ENCODE measurements around the gene DLEC1.

Gene DLEC1

DNA sequence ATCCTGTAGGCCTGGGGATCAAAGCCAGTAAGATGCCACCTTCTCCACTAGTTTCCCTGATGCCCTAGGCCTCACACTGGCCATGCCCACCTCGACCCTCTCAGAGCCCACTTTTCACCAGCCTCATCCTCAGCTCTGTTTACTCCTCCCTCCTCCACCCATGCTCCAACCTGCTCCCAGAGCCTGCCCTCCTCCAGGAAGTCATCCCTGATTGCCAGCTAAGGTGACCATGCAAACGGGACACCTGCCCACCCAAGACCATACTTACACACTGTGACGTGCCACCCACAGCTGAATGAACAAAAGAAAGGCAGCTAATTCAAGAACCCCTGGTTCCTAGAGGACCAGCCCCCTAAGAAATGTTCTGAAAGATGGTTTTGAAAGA is 18.7 kb upstream of the DLEC1 start:
- H3K27ac ChIP-seq (ENCODE audit: poor library complexity, severe bottlenecking), result no peak overlapping the region
- ATAC-seq (ENCODE audit: low read depth), result no peak
- peaks cover 6% of the 10 kb centered on the region; the same call in 1 of the 2 replicates for H3K36me3 ChIP-seq (ENCODE audit: low read depth)
- DNase-seq (ENCODE audit: low spot score), result no peak
- no peak for TF ChIP-seq CTCF (IDR thresholded peaks at IDR 0.05; ENCODE audit: poor library complexity, severe bottlenecking)
- H3K4me3 ChIP-seq (ENCODE audit: severe bottlenecking), result no peak overlapping the region
- H3K9me3 ChIP-seq (ENCODE audit: severe bottlenecking), result no peaks in the 10 kb centered on the region
- H3K27me3 ChIP-seq (ENCODE audit: insufficient read depth, poor library complexity, severe bottlenecking), result no peaks in the 10 kb centered on the region
- H3K4me1 ChIP-seq (ENCODE audit: insufficient read depth, poor library complexity, severe bottlenecking), result no peaks in the 10 kb centered on the region

GRCh38 chr3:38021196-38021595 is 17.8 kb upstream of the DLEC1 start:
- Histone ChIP-seq H3K9me3 (ENCODE audit: severe bottlenecking) (no peaks in the 10 kb centered on the region), H3K27ac (ENCODE audit: poor library complexity, severe bottlenecking) (no peak overlapping the region), H3K27me3 (ENCODE audit: insufficient read depth, poor library complexity, severe bottlenecking) (no peaks in the 10 kb centered on the region), H3K36me3 (ENCODE audit: low read depth) (no peaks in the 10 kb centered on the region), H3K4me1 (ENCODE audit: insufficient read depth, poor library complexity, severe bottlenecking) (peaks cover 4% of the 10 kb centered on the region), H3K4me3 (ENCODE audit: severe bottlenecking) (no peak overlapping the region)
- no peak for TF ChIP-seq CTCF (IDR thresholded peaks at IDR 0.05; ENCODE audit: poor library complexity, severe bottlenecking)
- ATAC-seq (ENCODE audit: low read depth) (no peak), DNase-seq (ENCODE audit: low spot score) (no peak)

GRCh38 chr3:38022301-38022700 is 16.7 kb upstream of the DLEC1 start:
- no peak for ATAC-seq (ENCODE audit: low read depth)
- no peak for DNase-seq (ENCODE audit: low spot score)
- Histone ChIP-seq H3K9me3 (ENCODE audit: severe bottlenecking) (no peaks in the 10 kb centered on the region), H3K36me3 (ENCODE audit: low read depth) (no peaks in the 10 kb centered on the region), H3K27me3 (ENCODE audit: insufficient read depth, poor library complexity, severe bottlenecking) (no peaks in the 10 kb centered on the region), H3K4me3 (ENCODE audit: severe bottlenecking) (no peak overlapping the region), H3K27ac (ENCODE audit: poor library complexity, severe bottlenecking) (no peak overlapping the region), H3K4me1 (ENCODE audit: insufficient read depth, poor library complexity, severe bottlenecking) (peaks cover 6% of the 10 kb centered on the region)
- TF ChIP-seq CTCF (IDR thresholded peaks at IDR 0.05; ENCODE audit: poor library complexity, severe bottlenecking), result no peak

DNA sequence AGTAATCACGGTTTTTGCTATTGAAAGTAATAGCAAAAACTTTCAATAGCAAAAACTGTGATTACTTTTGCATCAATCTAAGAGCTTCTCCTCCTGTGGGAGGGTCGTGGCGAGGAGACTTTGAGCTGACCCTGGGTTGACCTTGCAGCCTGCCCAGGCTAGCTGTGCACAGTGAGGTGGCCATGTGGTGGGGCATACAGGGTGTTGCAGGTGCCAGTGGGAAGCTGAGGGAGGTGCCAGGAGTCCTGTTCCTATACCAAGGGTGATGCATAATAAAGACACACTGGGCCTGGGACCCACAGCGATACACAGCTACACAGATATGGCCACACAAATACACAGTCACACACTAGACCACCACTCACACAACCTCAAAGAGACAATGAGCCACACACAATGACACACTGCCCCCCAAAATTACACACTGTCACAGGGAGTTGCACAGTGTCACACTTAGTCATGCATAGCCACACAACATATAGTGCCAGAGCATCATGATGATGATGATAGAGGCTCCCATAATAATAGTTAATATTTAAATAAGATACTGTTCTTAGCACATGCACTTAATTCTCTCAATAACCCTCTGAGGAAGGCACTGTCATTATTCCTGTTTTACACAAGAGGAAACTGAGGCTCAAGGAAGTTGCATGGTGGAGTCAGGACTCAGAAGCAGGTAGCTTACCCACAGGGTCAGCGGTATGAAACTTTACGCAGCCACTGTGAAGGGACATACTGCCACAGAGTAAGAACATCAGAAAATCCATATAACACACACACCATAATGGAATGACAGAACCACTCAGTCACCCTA is 15.9 kb upstream of the DLEC1 start:
- H3K27ac ChIP-seq (ENCODE audit: poor library complexity, severe bottlenecking), result no peak overlapping the region

More for the DNA sequence above, 15.9 kb upstream of the DLEC1 start:
- no peak for ATAC-seq (ENCODE audit: low read depth)
- Histone ChIP-seq H3K9me3 (ENCODE audit: severe bottlenecking) (no peaks in the 10 kb centered on the region), H3K36me3 (ENCODE audit: low read depth) (no peaks in the 10 kb centered on the region), H3K27me3 (ENCODE audit: insufficient read depth, poor library complexity, severe bottlenecking) (no peaks in the 10 kb centered on the region), H3K4me1 (ENCODE audit: insufficient read depth, poor library complexity, severe bottlenecking) (peaks cover 6% of the 10 kb centered on the region), H3K4me3 (ENCODE audit: severe bottlenecking) (no peak overlapping the region)
- no peak for TF ChIP-seq CTCF (IDR thresholded peaks at IDR 0.05; ENCODE audit: poor library complexity, severe bottlenecking)
- DNase-seq (ENCODE audit: low spot score), result no peak
